Measurements from ENCODE around the gene MTF1.
"Not testable (repeated sequence)": the region's sequence is repeated elsewhere in the genome, so short reads cannot be mapped to it uniquely, and the experiment has no call there.

The MTF1 gene

GRCh38 chr1:37793773-37794371, 65.5 kb downstream of the MTF1 start, which contains the start of gene MANEAL:
MANEAL (plus strand) TSS chr1:37793847; CDS start chr1:37794183, 336 bp downstream.
- DNase-seq (ENCODE audit: low read depth), result no peak

GRCh38 chr1:37792943-37793686, 66.3 kb downstream of the MTF1 start:
- no peak for DNase-seq (ENCODE audit: low read depth)

- DNase-seq (ENCODE audit: low read depth), result no peak
Measured at GRCh38 chr1:37782491-37782890, 76.9 kb downstream of the MTF1 start.

- no peak for DNase-seq (ENCODE audit: low read depth)
Measured at GRCh38 chr1:37778654-37779053, 80.7 kb downstream of the MTF1 start.

- DNase-seq (ENCODE audit: low read depth), result no peak
Measured at GRCh38 chr1:37776946-37777516, 82.4 kb downstream of the MTF1 start.

- not testable (repeated sequence) for DNase-seq (ENCODE audit: low read depth)
Measured at GRCh38 chr1:37771440-37771839, 88.0 kb downstream of the MTF1 start.

- DNase-seq (ENCODE audit: low read depth), result no peak
Measured at GRCh38 chr1:37767488-37767887, 91.9 kb downstream of the MTF1 start.

GRCh38 chr1:37765916-37766664, 93.3 kb downstream of the MTF1 start:
- DNase-seq (ENCODE audit: low read depth), result no peak

- no peak for DNase-seq (ENCODE audit: low read depth)
Measured at GRCh38 chr1:37764888-37765441, 94.4 kb downstream of the MTF1 start, which contains the start of gene EPHA10. EPHA10 (minus strand) TSS chr1:37765120; CDS start chr1:37765066, 54 bp downstream.

GRCh38 chr1:37764414-37764825, 95.0 kb downstream of the MTF1 start:
- DNase-seq (ENCODE audit: low read depth), result no peak

GRCh38 chr1:37763791-37764413, 95.5 kb downstream of the MTF1 start:
- no peak for DNase-seq (ENCODE audit: low read depth)

- DNase-seq (ENCODE audit: low read depth), result no peak
Measured at GRCh38 chr1:37762516-37762915, 96.9 kb downstream of the MTF1 start.

GRCh38 chr1:37761416-37762095, 97.8 kb downstream of the MTF1 start:
- no peak for DNase-seq (ENCODE audit: low read depth)
